ENCODE results near the gene FOXJ2.
"Not testable (repeated sequence)": the region's sequence is repeated elsewhere in the genome, so short reads cannot be mapped to it uniquely, and the experiment has no call there.

The FOXJ2 gene

DNA sequence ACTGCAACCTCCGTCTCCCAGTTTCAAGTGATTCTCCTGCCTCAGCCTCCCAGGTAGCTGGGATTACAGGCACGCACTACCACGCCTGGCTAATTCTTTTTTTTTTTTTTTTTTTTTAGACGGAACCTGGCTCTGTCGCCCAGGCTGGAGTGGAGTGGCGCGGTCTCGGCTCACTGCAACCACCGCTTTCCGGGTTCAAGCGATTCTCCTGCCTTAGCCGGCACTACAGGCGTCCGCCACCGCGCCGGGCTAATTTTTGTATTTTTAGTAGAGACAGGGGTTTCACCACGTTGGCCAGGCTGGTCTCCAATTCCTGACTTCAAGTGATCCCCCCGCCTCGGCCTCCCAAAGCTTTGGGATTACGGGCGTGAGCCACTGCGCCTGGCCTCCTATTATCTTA lies 1.5 kb upstream of the FOXJ2 start:
- not testable (repeated sequence) for DNase-seq

DNA sequence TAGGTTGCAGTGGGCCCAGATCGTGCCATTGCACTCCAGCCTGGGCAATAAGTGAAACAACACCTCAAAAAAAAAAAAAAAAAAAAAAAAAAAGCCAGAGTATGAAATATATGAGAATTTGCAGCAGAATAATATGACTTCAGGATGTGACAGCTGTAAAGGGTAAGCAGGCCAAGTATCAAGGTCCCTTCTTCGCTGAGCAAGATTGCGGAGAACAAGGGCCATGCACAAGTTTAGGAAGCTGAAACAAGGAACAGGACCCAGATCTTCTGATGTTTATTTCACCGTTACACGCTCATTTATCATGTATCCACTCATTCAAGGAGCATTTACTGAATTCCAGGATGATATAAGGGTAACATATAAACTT lies 659 bp upstream of the FOXJ2 start:
- DNase-seq: no peak

DNA sequence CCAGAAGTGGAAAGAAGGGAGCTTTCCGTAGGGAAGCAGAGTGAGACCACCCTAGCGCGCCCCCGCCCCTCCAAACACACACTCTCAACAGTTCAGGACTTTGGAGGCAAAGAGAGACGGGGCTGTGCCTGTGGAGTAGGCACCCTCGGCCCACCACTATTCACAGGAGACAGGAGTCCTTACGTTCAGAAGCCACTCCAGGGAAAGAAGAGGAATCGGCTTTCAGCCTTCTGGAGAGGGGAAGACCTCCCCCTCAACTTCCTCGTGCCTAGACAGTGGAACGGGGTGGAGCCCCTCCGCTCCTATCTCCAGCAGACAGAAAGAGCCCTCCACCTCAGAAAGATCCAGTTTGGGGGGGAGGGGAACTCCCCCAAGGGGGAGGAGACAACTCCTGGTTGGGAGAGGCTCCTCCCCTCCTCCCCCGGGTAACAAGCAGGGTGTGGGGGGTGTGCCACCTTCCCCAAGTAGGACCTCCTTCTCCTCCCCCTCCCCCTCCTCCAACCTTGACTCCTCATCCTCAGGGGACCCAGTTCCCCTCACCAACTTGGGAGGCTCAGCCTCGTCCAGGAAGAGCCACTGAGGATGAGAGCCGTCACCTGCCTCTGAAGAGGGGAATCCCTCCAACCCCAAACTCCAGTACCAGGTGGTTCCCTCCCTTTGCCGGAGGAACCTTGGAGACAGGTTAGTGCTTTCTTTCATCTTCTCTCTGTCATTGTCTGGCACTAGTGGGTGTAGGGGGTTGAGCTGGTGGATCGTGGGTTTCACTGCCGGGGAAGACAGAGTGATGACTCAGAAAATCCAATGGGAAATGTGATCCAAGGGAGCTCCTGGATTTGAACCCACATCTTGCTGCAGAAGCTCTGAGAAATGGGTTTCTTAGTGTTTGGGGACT lies 883 bp downstream of the FOXJ2 start:
- DNase-seq: peak; percentile 44

DNA sequence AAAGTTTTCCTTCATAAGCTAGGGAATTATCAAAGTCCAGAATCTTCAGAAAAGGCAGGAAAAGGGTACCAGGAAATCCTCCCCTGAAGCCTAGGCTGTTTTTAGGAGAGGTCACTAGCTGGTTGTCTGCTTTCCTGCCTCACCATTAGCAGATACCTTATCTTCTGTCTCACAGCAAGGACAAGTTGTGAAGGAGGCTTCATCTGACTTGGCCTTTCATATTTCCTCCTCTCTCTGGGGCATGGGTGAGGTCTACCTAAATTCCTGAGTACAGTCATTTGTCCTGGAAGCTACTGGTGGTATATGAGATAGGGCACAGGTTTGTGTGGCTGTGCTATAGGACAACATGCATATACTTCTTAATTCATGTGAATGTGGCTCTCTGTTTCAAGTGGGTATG lies 2.3 kb downstream of the FOXJ2 start:
- no peak for DNase-seq

DNA sequence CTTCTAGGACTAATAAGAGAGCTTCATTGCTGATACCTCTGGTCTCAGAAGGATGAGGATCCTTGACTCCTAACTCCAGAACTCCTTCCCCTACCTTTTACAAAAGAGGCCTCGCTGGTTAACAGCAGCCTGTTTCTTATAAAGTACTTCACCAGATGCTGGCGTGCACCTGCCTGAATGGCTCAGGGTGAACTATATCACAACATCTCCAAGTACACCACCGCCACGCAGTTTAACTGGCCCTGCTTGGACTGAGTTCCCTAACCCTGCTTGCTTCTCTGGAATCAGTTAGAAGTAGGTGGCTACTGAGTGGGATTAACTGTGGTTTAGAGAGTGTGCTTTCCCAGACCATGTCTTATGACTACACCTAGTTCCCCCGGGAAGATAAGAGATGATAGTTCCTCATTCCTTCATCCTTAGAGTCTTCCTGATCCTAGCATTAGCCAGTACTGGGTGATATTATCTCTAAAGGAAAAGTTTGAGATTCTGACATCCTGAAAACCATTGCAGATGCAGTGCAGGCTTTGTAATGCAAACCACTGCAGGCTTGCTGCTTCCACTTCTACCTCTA lies 3.0 kb downstream of the FOXJ2 start:
- DNase-seq: no peak

DNA sequence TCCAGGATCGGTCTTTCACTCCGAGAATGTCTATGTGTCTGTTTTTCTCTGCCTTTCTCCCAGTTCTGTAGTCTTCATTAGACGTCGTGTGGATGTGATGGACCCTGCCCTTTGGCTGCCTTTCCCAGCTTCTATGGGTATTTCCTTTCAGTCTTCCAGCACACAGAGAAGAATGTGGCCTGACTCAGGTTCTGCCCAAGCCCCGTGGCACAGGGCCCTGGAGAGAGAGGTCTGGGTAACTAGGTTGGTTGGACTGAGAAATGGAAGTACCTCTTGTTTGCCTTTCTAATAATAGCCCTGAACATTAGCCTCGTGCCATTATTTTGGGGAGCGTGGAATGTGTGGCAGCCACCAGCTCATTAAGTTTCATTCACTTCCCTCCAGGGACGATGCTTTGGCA lies 3.8 kb downstream of the FOXJ2 start:
- DNase-seq: no peak

DNA sequence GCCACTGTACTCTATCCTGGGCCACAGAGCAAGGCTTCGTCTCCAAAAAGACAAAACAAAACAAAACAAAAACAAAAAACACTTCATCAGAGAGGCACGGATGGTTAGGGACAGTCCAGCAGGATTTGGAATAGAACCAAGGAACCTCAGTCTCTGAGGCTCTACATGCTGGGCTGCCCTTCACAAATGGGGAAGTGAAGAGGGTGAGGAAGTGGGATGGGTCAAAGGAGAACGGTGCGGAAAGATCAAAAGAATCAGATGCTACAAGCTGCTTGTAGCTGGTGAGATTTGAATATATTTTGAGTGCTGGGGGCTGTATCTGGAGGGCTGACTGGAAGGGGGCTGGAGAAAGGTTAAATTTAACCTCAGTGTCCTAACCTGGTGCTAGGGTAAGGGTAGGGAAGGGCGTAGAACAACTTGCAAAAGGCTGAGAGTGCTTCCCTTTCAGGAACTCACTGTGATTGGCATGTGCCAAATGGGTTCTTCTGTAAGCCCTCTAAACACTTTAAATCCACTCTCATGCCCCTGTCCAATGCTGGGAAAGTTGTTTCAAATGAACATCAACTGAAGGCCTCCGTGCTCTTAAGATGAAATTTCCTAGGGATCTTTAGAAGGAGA lies 4.6 kb downstream of the FOXJ2 start:
- no peak for DNase-seq

DNA sequence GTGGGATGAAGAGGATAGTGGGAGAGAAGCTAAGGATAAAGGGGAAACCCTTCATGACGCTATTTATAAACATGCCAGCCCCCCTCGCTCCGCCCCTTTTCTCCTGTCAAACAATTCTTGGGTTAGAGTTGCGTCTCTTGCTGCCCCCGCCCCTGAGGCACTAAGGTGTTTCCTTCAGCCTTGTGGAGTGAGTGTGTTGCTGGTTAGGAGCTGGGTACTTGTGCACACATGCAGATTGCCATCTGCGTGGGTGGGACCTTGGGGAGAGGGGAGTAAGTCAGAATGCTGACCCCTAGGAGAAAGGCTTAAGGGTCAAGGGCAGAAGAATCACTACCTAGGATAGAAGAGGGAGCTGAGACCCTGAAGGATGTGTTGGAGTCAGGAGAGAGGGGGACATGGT lies 5.4 kb downstream of the FOXJ2 start:
- DNase-seq: no peak

DNA sequence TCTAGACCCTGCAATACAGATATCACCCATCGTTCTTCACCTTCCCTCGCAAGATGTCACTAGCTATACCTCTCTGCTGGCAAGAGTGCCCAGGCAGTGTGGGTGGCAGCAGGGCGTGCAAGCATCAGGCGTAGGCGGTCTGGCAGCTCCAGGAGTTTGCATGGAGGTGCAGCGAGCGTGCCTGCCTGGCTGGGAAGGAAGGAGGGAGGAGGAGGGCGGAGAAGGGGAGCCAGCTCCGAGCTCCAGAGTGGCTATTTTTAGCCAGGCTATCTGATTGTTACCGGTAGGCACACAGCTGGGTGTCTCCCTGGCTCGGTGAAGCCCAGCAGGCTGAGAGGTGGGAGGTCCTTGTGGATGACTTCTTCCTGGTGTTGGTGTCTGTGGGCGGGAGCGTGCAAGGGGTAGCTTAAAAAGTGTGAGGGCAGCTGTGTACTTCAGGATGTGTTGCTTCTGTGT lies 6.2 kb downstream of the FOXJ2 start:
- peak; percentile 75 for DNase-seq

DNA sequence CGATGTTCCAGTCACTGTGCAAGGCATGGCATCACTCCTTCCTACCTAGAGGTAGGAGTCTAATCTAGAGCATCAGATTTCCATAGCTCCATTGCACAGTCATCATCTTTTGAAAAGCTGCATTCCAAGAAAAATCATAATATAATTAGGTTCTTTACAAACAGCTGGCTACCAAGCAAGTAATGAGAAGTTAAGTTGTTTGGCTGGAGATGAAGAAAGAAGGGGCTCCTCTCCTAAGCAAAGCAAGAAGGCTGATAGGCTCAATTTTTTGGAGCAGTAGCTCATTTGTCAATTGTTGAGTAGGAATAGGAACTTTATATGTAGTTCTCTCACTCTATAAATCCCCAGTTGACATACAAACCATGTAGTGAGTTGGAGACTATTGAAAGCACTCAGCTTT lies 8.3 kb downstream of the FOXJ2 start:
- DNase-seq: no peak

DNA sequence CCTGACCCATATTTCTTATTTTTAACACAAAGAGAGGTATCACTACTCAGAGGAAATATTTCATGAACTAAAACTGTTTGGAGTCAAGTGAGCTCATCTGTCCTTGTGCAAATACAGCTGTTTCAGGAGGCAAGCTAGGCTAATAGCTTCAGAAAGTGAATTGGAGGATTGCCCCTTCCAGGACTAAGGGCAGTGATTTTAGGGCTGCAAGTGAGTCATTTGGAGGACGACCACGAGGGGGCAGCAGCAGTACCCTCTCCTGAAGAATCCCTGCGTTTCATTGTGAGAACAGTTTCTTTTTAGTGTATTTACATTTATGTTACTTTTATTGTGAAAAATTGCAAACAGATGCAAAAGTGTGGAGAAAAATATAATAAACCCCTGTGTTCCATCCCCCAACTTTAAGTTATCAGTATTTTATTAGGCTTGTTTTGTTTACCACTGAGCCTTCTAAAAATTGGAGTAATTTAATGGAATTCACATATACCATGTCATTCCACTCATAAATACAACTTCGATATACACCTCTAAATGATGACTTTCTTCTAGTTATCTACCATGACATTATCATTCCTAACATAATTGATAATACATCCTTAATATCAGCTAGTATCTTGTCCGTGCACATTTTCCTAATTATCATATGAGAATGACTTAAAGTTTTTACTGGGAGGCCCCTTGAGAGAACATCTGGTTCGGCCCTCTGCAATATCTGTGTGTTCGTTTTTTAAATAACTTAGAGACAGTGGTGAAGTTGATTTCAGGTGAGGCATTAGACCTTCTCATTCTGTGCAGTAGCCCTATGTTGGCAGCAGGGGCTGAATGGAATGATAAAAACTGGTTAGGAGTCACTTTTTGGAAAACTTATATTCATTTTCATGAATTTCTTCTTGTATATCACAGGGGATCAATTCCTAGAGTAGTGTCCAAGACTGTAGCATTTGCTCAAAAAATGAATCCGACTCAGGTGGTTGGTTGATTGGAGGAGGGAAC lies 13.7 kb downstream of the FOXJ2 start:
- peak; percentile 26 for DNase-seq

DNA sequence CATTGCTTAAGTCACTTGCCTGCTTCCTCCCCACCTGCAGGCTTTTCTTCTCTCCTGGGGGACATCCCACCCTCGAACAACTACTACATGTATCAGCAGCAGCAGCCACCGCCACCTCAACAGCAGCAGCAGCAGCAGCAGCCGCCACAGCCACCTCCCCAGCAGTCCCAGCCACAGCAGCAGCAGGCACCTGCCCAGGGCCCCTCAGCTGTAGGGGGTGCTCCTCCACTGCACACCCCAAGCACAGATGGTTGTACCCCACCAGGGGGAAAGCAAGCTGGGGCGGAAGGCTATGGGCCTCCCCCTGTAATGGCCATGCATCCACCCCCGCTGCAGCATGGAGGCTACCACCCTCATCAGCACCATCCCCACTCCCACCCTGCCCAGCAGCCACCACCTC lies 15.3 kb downstream of the FOXJ2 start:
- no peak for DNase-seq

DNA sequence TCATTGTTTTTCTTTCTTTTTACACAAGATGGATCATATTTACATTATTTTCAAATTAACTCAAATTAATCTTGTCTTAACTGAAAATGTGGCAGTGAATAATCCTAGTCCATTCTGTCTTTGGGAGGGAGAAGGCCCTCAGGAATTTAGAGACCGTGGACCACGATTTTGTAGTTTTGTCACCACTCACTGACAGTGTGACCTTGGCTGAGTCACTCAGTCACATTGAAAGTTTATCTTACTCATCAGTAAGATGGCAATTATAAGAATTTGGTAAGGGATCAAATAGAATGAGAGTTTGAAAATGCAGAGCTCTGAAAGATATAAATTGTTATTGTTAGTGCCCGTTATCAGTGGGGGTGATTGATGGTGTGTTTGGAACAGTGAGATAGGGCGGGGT lies 16.4 kb downstream of the FOXJ2 start:
- DNase-seq: no peak

DNA sequence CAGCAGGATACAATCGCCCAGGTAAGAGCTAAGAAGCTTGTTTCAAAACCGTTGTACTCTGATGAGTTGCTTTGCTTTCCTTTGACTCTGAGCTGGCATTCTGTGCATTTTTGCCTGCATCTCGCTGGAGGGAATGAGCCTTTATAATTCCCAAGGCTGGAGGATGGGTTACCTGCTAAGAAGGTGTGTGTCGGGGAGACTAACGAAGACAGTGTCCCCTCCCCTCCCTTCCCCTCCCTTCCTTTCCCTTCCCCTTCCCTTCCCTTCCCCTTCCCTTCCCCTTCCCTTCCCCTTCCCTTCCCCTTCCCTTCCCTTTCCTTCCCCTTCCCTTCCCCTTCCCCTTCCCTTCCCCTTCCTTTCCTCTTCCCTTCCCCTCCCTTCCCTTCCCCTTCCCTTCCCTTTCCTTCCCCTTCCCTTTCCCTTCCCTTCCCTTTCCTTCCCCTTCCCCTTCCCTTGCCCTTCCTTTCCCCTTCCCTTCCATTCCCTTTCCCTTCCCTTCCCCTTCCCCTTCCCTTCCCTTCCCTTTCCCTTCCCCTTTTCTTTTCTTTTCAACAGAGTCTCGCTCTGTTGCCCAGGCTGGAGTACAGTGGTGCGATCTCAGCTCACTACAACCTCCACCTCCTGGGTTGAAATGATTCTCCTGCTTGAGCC lies 18.2 kb downstream of the FOXJ2 start:
- DNase-seq: no peak

DNA sequence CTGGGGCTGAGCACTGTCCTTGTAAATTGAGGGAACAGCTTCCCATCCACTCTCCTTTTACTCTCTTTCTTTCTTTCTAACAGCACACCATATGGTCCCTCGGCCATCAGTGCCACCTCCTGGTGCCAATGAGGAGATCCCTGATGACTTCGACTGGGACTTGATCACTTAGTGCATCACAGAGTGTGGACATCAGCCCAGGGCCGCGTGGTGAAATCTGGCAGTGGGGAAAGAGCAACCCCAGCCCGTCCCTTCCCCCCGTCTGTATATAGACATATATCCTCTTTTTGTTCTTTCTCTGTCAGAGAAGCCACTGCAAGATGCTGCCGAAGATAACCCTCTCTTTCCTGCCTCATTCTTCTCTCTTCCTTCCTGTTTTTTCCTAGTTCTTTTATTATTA lies 20.2 kb downstream of the FOXJ2 start:
- DNase-seq: no peak

DNA sequence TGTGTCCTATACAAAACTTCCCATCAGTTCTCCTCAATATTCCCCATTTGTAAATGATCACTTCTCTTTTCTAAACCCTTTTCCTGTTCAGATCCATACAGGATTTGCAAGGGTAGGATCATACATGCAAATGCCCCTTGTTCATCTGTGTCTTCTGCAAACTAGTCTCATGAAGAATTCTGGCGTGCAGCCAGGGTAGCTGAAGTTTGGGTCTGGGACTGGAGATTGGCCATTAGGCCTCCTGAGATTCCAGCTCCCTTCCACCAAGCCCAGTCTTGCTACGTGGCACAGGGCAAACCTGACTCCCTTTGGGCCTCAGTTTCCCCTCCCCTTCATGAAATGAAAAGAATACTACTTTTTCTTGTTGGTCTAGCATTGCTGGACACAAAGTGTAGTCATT lies 22.3 kb downstream of the FOXJ2 start:
- DNase-seq: no peak

DNA sequence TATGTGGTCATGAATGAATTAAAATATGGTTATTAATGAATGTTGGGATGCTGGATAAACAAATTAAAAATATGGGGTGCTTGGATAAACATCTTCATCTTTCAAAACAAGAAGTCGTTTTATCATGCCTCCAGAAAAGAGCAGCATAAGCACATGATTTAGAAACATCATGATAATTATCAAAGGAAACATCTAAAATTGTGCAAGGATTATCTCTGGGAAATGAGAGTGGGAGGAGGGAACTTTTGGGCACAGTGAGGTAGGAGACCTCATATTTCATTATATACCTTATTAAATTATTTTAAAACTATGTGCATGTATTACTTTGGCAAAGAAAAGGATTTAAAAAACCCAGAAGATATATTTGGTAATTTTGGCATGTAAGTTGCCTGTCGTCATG lies 24.8 kb downstream of the FOXJ2 start:
- no peak for DNase-seq

DNA sequence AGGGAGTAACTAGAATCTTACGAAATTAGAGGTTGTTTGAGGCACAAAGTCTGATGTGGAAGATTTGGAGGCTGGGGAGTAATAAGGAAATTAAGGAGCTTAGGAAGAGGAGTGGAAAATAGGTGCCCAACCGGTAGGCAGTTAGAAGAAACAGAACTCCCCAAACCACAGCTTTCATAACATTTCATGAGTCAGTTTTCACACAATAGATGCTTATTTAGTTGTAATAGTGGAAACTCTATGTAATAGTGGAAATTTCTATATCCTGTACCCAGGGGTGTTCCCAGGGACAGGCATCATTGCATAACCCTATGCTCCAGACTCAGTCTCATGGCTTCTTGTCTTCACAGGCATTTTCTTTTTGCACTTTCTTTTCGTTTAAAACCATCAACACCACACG lies 25.3 kb downstream of the FOXJ2 start:
- DNase-seq: no peak

DNA sequence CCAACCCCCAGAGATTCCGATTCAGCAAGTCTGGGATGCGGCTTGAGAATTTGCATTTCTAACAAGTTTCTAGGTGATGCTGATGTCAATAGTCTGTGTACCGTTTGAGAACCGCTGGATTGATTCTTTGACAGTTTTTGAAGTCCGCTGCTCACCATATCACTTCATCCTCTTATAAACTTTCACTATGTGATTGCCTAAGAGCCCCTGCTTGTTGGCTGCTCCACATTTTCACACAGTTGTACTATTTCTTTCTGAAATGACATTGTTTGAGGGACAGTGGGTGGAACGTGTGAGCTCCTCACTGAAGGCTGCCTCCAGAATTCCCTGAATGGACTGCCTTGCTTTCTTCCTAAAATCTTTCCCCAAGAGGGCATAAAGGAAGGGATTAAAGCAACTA lies 26.0 kb downstream of the FOXJ2 start:
- DNase-seq: no peak

DNA sequence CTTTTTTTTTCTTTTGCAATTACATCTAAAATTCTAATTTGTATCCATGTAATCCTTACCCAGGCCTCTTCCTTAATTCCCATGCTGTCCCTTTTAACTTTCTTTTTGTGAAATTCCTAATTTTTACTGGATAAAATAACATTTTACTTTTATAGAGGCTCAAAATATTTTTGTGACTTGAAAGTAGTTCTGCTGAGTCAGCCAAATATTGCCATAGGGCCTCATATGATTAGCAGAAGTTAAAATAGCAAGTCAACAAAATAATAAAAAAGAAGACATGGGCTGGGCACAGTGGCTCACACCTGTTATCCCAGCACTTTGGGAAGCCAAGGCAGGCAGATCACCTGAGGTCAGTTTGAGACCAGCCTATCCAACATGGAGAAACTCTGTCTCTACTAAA lies 31.6 kb downstream of the FOXJ2 start:
- no peak for DNase-seq

DNA sequence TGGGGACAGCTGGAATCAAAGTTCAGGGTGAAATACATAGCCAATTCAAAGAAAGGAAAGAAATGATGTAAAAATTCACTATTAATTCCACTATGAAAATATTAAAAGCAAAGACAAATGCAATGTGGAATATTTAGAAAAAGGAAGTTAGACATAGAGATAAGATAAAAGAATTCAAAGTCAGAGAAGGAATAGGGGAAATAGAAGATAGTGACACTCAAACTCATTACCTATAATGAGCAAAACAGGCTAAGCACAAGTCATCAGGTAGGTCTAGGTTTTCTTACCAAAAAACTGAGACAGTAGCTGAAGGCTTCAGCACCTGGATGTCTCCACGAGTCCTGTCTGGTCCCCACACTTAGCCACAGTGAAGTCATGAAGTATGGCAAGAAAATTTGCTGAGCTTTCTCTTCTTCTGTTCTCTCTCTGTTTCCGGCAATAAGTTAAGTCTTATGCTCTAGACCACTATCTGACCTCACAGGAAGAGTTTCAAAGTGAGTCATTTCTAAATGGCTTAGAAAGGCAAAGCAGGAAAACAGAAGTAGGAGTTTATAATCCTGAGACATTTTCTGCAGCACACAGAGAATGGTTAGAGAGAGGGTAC lies 33.6 kb downstream of the FOXJ2 start, which contains the start of gene C3AR1:
C3AR1 (minus strand) TSS at position 369 of the 604 bp plus-strand sequence. CDS start 6,174 bp downstream, outside the sequence.
- no peak for DNase-seq

DNA sequence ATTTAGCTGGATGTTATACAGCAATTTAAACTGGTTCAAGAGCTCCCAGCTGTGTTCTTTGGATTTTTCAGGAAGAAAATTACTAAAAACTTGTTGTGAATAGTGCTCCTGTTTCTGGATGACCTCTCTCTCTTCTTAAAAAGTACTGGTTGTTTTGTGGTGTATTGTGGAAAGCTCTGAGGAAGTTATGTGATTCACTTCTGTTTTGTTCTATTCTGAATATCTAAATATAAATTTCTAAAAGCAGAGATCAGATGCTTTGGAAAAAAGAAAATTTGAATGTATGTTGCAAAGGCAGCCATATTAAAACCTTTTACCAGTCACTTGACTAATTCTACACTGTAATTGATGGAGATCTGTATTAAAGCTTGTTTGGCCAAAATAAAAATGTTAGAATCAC lies 37.1 kb downstream of the FOXJ2 start:
- DNase-seq: no peak
